ENCODE results near the gene GPR161. TPM values are rescaled to one million over a fixed set of nuclear protein-coding genes. Genes with fewer than 3 reads are reported as not detected.

The GPR161 gene
- polyA plus RNA-seq, 1 donor (not counting 4 experiments of a cell fraction or from before 2014, with no cell fraction given): 7.8 TPM

DNA sequence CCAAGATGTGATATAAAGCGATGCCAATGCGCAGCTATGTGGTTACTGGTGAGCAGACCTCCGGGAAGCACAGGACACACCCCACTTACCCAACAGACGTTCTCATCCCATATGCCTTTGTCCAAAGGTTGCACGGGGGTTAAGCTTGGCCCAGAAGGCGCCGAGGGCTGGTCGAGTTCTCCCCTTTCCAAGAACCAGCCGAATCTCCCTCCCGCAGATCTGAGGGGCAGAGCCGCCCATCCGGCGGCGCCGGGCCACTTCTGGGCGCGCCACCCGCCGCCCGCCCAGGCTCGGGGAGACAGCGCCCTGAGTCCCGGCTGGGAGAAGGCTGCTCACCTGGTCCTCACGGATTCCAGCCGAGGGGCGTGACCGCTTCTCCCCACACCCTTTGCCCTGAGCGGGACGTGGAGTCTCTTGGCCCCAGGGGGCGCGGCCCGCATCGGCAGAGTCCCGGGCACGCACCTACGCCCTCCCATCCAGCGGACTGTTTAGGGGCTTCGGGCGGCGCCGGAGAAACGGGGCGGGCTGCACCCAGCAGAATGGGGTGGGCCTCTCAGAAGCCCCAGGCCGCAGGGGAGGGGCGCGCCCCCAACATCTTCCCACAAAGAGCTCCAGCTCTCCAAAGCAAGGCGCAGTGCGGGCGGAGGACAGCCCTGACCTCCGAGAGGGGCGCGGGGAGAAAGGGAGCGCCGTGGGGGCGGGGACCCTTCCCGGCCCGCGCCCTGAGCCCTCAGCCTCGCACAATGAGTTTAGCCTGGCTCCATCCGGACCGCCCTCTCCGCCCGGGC is 615 bp downstream of the GPR161 start:
- Histone ChIP-seq H3K4me3 (ENCODE audit: control insufficient read depth in 2 of 3, extremely low read depth in 1 of 3, insufficient read depth in 2 of 3, low read depth in 1 of 3, low read length in 3 of 3) (peak overlapping the region; percentile 57 to 85 (median 81)), H2AFZ (ENCODE audit: control insufficient read depth, low read length) (peak overlapping the region; percentile 89), H3K4me1 (ENCODE audit: control insufficient read depth, extremely low read depth, insufficient read depth, low read length) (peaks cover 15% of the 10 kb centered on the region), H4K20me1 (ENCODE audit: control insufficient read depth, extremely low read depth, insufficient read depth, low read length) (no peaks in the 10 kb centered on the region), H3K36me3 (ENCODE audit: control insufficient read depth in 2 of 2, extremely low read depth in 1 of 2, insufficient read depth in 2 of 2, low read length in 2 of 2) (no peaks in the 10 kb centered on the region), H3K9me3 (ENCODE audit: control insufficient read depth, low read depth, low read length) (no peaks in the 10 kb centered on the region), H3K27ac (ENCODE audit: control insufficient read depth, insufficient read depth, low read length) (no peak overlapping the region), H3K9me1 (ENCODE audit: control insufficient read depth, extremely low read depth, insufficient read depth, low read length) (no peaks in the 10 kb centered on the region), H3K4me2 (ENCODE audit: control insufficient read depth, extremely low read depth, insufficient read depth, low read depth, low read length) (peak overlapping the region; percentile 99), H3K79me2 (ENCODE audit: control insufficient read depth, insufficient read depth, low read length) (no peaks in the 10 kb centered on the region), H3K9ac (ENCODE audit: control insufficient read depth, extremely low read depth, insufficient read depth, low read length) (peak overlapping the region; percentile 62), H3K27me3 (ENCODE audit: control insufficient read depth, extremely low read depth, insufficient read depth, low read length) (no peaks in the 10 kb centered on the region)
- FAIRE-seq: no peak
- no peak for DNase-seq (ENCODE audit: low read depth, low spot score)
- no peak for TF ChIP-seq CTCF (optimal IDR thresholded peaks at IDR 0.05 in 1 of 3, IDR thresholded peaks at IDR 0.05 in 1 of 3, conservative IDR thresholded peaks at IDR 0.05 in 1 of 3; ENCODE audit: extremely low read depth in 1 of 3, insufficient read depth in 2 of 3, low read length in 3 of 3)
- no peak for TF ChIP-seq EZH2 (IDR thresholded peaks at IDR 0.05; ENCODE audit: low read length)
- dilution Hi-C loops (cut with MboI; ENCODE audit: extremely low pct_ligation_motif_present, low sequenced_read_pairs): no loop called here

DNA sequence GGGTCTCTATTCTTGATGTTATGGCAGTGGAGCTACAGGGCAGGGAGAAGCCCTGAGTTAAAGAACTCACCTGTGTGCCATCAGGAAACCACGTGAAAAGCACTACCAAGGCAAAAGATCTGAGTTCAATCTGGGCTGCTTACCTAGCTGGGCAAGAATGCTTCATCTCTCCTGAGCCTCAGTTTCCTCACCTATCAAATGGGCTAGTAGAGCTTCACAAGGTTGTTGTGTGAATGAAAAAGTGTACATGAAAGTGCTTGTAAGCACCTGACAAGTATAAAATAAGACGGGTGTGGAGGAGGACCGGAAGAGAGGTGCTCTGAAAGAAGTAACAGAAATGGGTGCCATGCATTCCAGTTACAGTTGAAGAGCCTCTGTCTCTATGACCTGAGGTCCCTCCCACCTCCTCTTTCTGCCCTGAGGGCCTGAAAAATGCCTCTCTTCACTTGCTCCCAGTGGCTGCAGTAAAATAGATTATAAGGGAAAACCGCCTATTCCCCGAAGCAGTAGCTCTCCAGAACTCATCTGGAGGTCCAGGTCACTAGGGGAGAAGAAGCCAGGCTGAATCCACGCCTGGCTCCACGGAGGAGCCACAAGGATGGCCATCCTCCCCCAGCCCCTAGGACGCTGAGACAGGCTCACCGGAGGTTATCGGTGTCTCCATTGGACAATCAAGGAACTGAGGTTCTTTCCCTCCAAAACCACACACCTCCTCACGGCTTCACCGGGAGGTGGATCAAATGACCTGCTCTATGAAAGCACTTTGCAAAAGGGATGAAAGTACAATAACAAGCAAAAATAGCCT is 1.4 kb downstream of the GPR161 start:
- no peaks in the 10 kb centered on the region for H3K79me2 ChIP-seq (ENCODE audit: control insufficient read depth, insufficient read depth, low read length)
- H3K9me3 ChIP-seq (ENCODE audit: control insufficient read depth, low read depth, low read length): no peaks in the 10 kb centered on the region
- H3K27me3 ChIP-seq (ENCODE audit: control insufficient read depth, extremely low read depth, insufficient read depth, low read length): no peaks in the 10 kb centered on the region
- H3K9ac ChIP-seq (ENCODE audit: control insufficient read depth, extremely low read depth, insufficient read depth, low read length): peak overlapping the region; percentile 62
- H4K20me1 ChIP-seq (ENCODE audit: control insufficient read depth, extremely low read depth, insufficient read depth, low read length): no peaks in the 10 kb centered on the region
- DNase-seq (ENCODE audit: low read depth, low spot score) (no peak), FAIRE-seq (no peak)
- peaks cover 15% of the 10 kb centered on the region for H3K4me1 ChIP-seq (ENCODE audit: control insufficient read depth, extremely low read depth, insufficient read depth, low read length)
- peak overlapping the region; percentile 99 for H3K4me2 ChIP-seq (ENCODE audit: control insufficient read depth, extremely low read depth, insufficient read depth, low read depth, low read length)
- H3K9me1 ChIP-seq (ENCODE audit: control insufficient read depth, extremely low read depth, insufficient read depth, low read length): no peaks in the 10 kb centered on the region
- no peak overlapping the region for H3K27ac ChIP-seq (ENCODE audit: control insufficient read depth, insufficient read depth, low read length)
- H2AFZ ChIP-seq (ENCODE audit: control insufficient read depth, low read length): peak overlapping the region; percentile 89
- H3K36me3 ChIP-seq (ENCODE audit: control insufficient read depth in 2 of 2, extremely low read depth in 1 of 2, insufficient read depth in 2 of 2, low read length in 2 of 2): no peaks in the 10 kb centered on the region
- no peak for TF ChIP-seq CTCF (optimal IDR thresholded peaks at IDR 0.05 in 1 of 3, IDR thresholded peaks at IDR 0.05 in 1 of 3, conservative IDR thresholded peaks at IDR 0.05 in 1 of 3; ENCODE audit: extremely low read depth in 1 of 3, insufficient read depth in 2 of 3, low read length in 3 of 3)
- dilution Hi-C loops (cut with MboI; ENCODE audit: extremely low pct_ligation_motif_present, low sequenced_read_pairs): no loop called here
- H3K4me3 ChIP-seq (ENCODE audit: control insufficient read depth in 2 of 3, extremely low read depth in 1 of 3, insufficient read depth in 2 of 3, low read depth in 1 of 3, low read length in 3 of 3): peak overlapping the region; percentile 57 to 85 (median 81)
